ENCODE results near the gene CHCHD10.
A peak's percentile ranks its signal among the peaks of the same experiment; 100 is the strongest.

CHCHD10 gene

GRCh38 chr22:23789638-23790037, 21.9 kb upstream of the CHCHD10 start:
- Histone ChIP-seq H3K27ac (ENCODE audit: low read depth, low read length) (no peak overlapping the region), H3F3A (ENCODE audit: control insufficient read depth, insufficient read depth) (peaks cover 2% of the 10 kb centered on the region; the same call in 1 of the 2 replicates), H3K9me3 (ENCODE audit: control insufficient read depth, insufficient read depth, low read length) (no peaks in the 10 kb centered on the region), H3K4me2 (ENCODE audit: low read length) (peak overlapping the region; percentile 94; the same call in 1 of the 2 replicates), H3K79me2 (ENCODE audit: control insufficient read depth, low read length) (peaks cover 70% of the 10 kb centered on the region), H3K4me1 (ENCODE audit: control insufficient read depth, low read length) (peaks cover 33% of the 10 kb centered on the region), H4K20me1 (ENCODE audit: control insufficient read depth, insufficient read depth, low read depth, low read length) (peaks cover 25% of the 10 kb centered on the region), H3K9me2 (replicated peaks; ENCODE audit: control insufficient read depth, low read length) (no peaks in the 10 kb centered on the region), H3K4me3 (ENCODE audit: low read length) (no peak overlapping the region; the same call in 1 of the 2 replicates), H3K36me3 (ENCODE audit: control insufficient read depth, low read length) (peaks cover 67% of the 10 kb centered on the region), H3K27me3 (ENCODE audit: control insufficient read depth, low read length) (no peaks in the 10 kb centered on the region)
- TF ChIP-seq CTCF (IDR thresholded peaks at IDR 0.05; ENCODE audit: low read depth, low read length, poor library complexity, severe bottlenecking), result peak; percentile 8
- no peak for TF ChIP-seq EZH2phosphoT487 (IDR thresholded peaks at IDR 0.05; ENCODE audit: borderline replicate concordance, low read length)

DNA sequence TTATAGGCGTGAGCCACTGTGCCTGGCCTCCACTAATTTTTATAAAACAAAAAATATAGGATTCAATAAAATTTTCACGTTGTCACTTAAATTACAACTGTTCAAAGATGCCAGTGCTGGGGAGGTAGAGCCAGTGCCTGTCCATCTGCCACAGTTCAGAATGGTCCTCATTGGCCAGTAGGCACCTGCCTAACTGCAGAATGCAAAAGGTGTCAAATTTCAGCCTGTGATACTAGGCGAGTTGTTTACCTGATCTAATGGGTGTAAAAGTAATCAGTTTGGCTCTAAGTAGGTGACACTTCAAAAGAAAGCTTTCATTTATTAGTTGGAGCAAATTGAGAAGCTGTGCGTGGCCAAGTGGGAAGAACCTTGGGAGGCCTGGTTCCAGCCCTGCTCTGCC, 21.3 kb upstream of the CHCHD10 start:
- peaks cover 37% of the 10 kb centered on the region for H3K4me1 ChIP-seq (ENCODE audit: control insufficient read depth, low read length)
- H3F3A ChIP-seq (ENCODE audit: control insufficient read depth, insufficient read depth), result peaks cover 2% of the 10 kb centered on the region; the same call in 1 of the 2 replicates
- H3K27ac ChIP-seq (ENCODE audit: low read depth, low read length), result no peak overlapping the region
- TF ChIP-seq EZH2phosphoT487 (IDR thresholded peaks at IDR 0.05; ENCODE audit: borderline replicate concordance, low read length) (no peak), CTCF (IDR thresholded peaks at IDR 0.05; ENCODE audit: low read depth, low read length, poor library complexity, severe bottlenecking) (no peak)
- H3K27me3 ChIP-seq (ENCODE audit: control insufficient read depth, low read length), result no peaks in the 10 kb centered on the region
- H3K36me3 ChIP-seq (ENCODE audit: control insufficient read depth, low read length), result peaks cover 62% of the 10 kb centered on the region
- H3K4me2 ChIP-seq (ENCODE audit: low read length), result peak overlapping the region; percentile 94; the same call in 1 of the 2 replicates
- no peaks in the 10 kb centered on the region for H3K9me3 ChIP-seq (ENCODE audit: control insufficient read depth, insufficient read depth, low read length)
- no peak overlapping the region; the same call in 1 of the 2 replicates for H3K4me3 ChIP-seq (ENCODE audit: low read length)
- H3K79me2 ChIP-seq (ENCODE audit: control insufficient read depth, low read length), result peaks cover 70% of the 10 kb centered on the region
- no peaks in the 10 kb centered on the region for H3K9me2 ChIP-seq (replicated peaks; ENCODE audit: control insufficient read depth, low read length)
- peaks cover 25% of the 10 kb centered on the region for H4K20me1 ChIP-seq (ENCODE audit: control insufficient read depth, insufficient read depth, low read depth, low read length)

DNA sequence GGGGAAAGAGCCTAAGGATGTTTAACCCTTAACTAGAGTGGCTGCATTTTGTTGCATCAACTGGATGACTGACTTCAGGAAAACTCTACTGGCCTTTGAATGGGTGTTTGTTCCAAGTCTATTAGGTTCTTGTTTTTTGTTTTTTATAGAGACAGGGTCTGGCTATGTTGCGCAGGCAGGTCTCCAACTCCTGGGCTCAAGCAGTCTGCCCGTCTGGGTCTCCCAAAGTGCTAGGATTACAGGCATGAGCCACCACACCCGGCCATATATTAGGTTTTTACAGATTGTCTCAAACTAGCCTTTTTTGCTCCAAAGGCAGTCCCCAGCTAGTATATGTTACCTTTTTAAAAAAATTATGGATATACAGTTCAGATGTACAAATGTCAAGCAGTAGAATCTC, 20.1 kb upstream of the CHCHD10 start:
- H3K9me2 ChIP-seq (replicated peaks; ENCODE audit: control insufficient read depth, low read length), result no peaks in the 10 kb centered on the region
- peak overlapping the region; percentile 94 for H3K4me2 ChIP-seq (ENCODE audit: low read length)
- no peaks in the 10 kb centered on the region for H3K9me3 ChIP-seq (ENCODE audit: control insufficient read depth, insufficient read depth, low read length)
- H3F3A ChIP-seq (ENCODE audit: control insufficient read depth, insufficient read depth), result peaks cover 2% of the 10 kb centered on the region; the same call in 1 of the 2 replicates
- peaks cover 63% of the 10 kb centered on the region for H3K79me2 ChIP-seq (ENCODE audit: control insufficient read depth, low read length)
- peaks cover 51% of the 10 kb centered on the region for H3K36me3 ChIP-seq (ENCODE audit: control insufficient read depth, low read length)
- peaks cover 37% of the 10 kb centered on the region for H3K4me1 ChIP-seq (ENCODE audit: control insufficient read depth, low read length)
- H3K4me3 ChIP-seq (ENCODE audit: low read length), result peak overlapping the region; percentile 94
- H3K27ac ChIP-seq (ENCODE audit: low read depth, low read length), result peak overlapping the region; percentile 86
- TF ChIP-seq CTCF (IDR thresholded peaks at IDR 0.05; ENCODE audit: low read depth, low read length, poor library complexity, severe bottlenecking) (no peak), EZH2phosphoT487 (IDR thresholded peaks at IDR 0.05; ENCODE audit: borderline replicate concordance, low read length) (no peak)
- H3K27me3 ChIP-seq (ENCODE audit: control insufficient read depth, low read length), result no peaks in the 10 kb centered on the region
- H4K20me1 ChIP-seq (ENCODE audit: control insufficient read depth, insufficient read depth, low read depth, low read length), result peaks cover 25% of the 10 kb centered on the region

Data from DOHH2 (cell line).